Esophagus muscularis mucosa (tissue), 4 donors: ENCODE data around the gene MRPS31. TPM values are rescaled to one million over a fixed set of nuclear protein-coding genes. Genes with fewer than 3 reads are reported as not detected.

ENCODE experiments used
- DNase-seq: peaks from one replicate; pipeline ENCODE4 v3.0.0-alpha.2; 2017; ENCODE audit errors: extremely low spot score
- H3K27ac ChIP-seq, 4 donors: fragments of 200-600 bp; sonication (generic); replicated peaks in 1 of 4; 1 replicate in 3 of 4; 2 replicates in 1 of 4; pipeline ENCODE4 v1.5.1; 2016 to 2019; ENCODE audit warnings: mild to moderate bottlenecking in 1 of 4
- H3K27me3 ChIP-seq, 4 donors: fragments of 200-600 bp; sonication (generic); one replicate each; pipeline versions ENCODE4 v1.5.1 to v1.6.0; 2016 to 2019
- H3K36me3 ChIP-seq, 4 donors: fragments of 200-600 bp; sonication (generic); one replicate each; pipeline ENCODE4 v1.5.1; 2016 to 2019
- H3K4me1 ChIP-seq, 4 donors: fragments of 200-600 bp; sonication (generic); one replicate each; pipeline ENCODE4 v1.5.1; 2016 to 2019
- H3K4me3 ChIP-seq, 4 donors: fragments of 200-600 bp; sonication (generic); 1 replicate in 2 of 4; 2 replicates in 2 of 4; pipeline ENCODE4 v1.5.1; 2016 to 2019; ENCODE audit warnings: mild to moderate bottlenecking in 4 of 4, moderate library complexity in 1 of 4
- H3K9me3 ChIP-seq, 4 donors: fragments of 200-600 bp; sonication (generic); 1 replicate in 3 of 4; 2 replicates in 1 of 4; pipeline ENCODE4 v1.5.1; 2016 to 2019
- EP300 ChIP-seq: sonication (generic); formaldehyde crosslinking; IDR thresholded peaks from one replicate; pipeline ENCODE4 v1.6.1; 2017; ENCODE audit warnings: antibody characterized with exemption
- POLR2A ChIP-seq: fragments of 450-650 bp; IDR thresholded peaks from one replicate; pipeline ENCODE4 v1.6.1; 2017; ENCODE audit warnings: antibody characterized with exemption, moderate library complexity, mild to moderate bottlenecking, low read depth
- POLR2AphosphoS5 ChIP-seq, 2 donors: sonication (generic); formaldehyde crosslinking; IDR thresholded peaks; one replicate each; pipeline ENCODE4 v1.6.1; 2017; ENCODE audit warnings: antibody characterized with exemption in 2 of 2
- WGBS: methylation state at CpG from one replicate; pipeline ENCODE4 v1.1.5; 2018; 5-methylcytosine and 5-hydroxymethylcytosine counted together
- intact Hi-C: fragments of 100-400 bp; cut with DNase I; formaldehyde crosslinking; loops from one replicate; pipeline ENCODE4 v1.15.1; 2023
- total RNA-seq, 4 donors: library from RNA; depleted of rRNA; stranded (reverse); fragments of >200 nt; gene quantifications; one replicate each; pipeline versions ENCODE4 v1.1.0 to v1.2.1, GENCODE V29; 2016
- TF ChIP-seq, protein P1 (sequence below), 3 experiments: fragments of 200-600 bp in 2 of 3; fragments of 450-650 bp in 1 of 3; sonication (generic) in 2 of 3; IDR thresholded peaks; one replicate each; pipeline ENCODE4 v1.5.1; 2017 to 2019; ENCODE audit warnings: antibody characterized with exemption in 3 of 3, mild to moderate bottlenecking in 2 of 3, moderate library complexity in 1 of 3

The MRPS31 gene
- total RNA-seq, 4 donors from 2014 or later = 9.9 to 14.6 (median 13.8) TPM

DNA sequence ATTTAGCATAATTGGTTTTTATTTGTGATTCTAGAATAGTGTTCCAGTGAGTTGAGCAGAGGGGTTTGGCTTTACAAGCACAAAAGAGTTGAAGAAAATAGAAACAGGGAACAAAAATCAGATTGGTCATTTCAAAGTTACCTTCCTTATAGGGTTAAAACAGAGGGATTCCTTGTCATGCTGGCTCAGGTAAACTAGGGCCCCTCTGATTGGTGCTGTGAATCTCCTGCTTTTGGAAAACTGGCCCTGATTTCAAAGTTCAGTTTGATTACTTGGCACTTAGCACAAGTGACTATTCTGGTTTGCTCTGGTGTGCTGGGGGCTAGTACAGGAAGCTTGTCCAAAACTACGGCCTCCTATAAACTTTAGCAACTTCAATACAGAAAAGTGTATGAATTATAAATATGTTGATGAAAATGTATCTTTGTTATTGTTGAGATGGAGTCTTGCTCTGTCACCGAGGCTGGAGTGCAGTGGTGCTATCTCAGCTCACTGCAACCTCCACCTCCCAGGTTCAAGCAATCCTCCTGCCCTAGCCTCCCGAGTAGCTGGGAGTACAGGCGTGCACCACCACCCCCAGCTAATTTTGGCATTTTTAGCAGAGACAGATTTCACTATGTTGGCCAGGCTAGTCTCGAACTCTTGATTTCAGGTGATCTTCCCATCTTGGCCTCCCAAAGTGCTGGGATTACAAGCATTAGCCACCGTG, 1.9 kb upstream of the MRPS31 start:
- Histone ChIP-seq H3K36me3 (no peaks in the 10 kb centered on the region), H3K27me3 (no peaks in the 10 kb centered on the region), H3K4me1 (peaks cover 11 to 29% (median 22%) of the 10 kb centered on the region in 4 donors), H3K27ac (no peak overlapping the region), H3K9me3 (no peaks in the 10 kb centered on the region), H3K4me3 (no peak overlapping the region)
- intact Hi-C loops = loop anchor here (10.0 kb wide), 1 partner anchor 292 kb away; the partner anchor contains the start of gene WBP4
- 88% methylated on average over 6 of the region's 6 CpGs for WGBS
- DNase-seq = no peak
- TF ChIP-seq, protein P1, sequence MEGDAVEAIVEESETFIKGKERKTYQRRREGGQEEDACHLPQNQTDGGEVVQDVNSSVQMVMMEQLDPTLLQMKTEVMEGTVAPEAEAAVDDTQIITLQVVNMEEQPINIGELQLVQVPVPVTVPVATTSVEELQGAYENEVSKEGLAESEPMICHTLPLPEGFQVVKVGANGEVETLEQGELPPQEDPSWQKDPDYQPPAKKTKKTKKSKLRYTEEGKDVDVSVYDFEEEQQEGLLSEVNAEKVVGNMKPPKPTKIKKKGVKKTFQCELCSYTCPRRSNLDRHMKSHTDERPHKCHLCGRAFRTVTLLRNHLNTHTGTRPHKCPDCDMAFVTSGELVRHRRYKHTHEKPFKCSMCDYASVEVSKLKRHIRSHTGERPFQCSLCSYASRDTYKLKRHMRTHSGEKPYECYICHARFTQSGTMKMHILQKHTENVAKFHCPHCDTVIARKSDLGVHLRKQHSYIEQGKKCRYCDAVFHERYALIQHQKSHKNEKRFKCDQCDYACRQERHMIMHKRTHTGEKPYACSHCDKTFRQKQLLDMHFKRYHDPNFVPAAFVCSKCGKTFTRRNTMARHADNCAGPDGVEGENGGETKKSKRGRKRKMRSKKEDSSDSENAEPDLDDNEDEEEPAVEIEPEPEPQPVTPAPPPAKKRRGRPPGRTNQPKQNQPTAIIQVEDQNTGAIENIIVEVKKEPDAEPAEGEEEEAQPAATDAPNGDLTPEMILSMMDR (IDR thresholded peaks at IDR 0.05) = no peak
- TF ChIP-seq POLR2A (no peak), EP300 (no peak), POLR2AphosphoS5 (IDR thresholded peaks at IDR 0.05) (no peak)

DNA sequence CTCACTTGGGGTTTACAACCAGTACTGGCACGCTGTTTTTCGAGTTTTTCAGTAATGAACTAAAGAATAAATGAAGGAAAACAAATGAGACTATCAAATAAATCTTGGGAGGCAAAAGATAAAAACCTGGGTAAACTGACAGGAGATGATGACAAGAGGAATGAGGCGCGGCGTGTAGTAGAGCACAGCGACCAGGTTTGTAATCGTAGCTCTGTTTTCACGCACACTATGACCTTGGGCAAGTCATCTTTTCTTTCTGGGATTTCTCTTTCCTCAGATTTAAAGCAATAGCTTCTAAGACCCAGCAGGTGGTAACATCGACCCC, 419 bp downstream of the MRPS31 start:
- under 1% methylated on average over 9 of the region's 9 CpGs for WGBS
- no peak for DNase-seq
- intact Hi-C loops = loop anchor here (10.0 kb wide), 1 partner anchor 294 kb away; the partner anchor contains the start of gene WBP4
- Histone ChIP-seq H3K4me3 (peak overlapping the region; percentile 68 to 81 (median 74)), H3K36me3 (peaks cover 0 to 11% (median 4%) of the 10 kb centered on the region in 4 donors), H3K9me3 (no peaks in the 10 kb centered on the region), H3K4me1 (peaks cover 0 to 23% (median 17%) of the 10 kb centered on the region in 4 donors), H3K27me3 (no peaks in the 10 kb centered on the region), H3K27ac (peak overlapping the region; percentile 78 to 89 (median 82))
- no peak for TF ChIP-seq EP300
- TF ChIP-seq, protein P1 (IDR thresholded peaks at IDR 0.05) = no peak
- TF ChIP-seq POLR2AphosphoS5 (IDR thresholded peaks at IDR 0.05) = no peak
- TF ChIP-seq POLR2A = no peak

DNA sequence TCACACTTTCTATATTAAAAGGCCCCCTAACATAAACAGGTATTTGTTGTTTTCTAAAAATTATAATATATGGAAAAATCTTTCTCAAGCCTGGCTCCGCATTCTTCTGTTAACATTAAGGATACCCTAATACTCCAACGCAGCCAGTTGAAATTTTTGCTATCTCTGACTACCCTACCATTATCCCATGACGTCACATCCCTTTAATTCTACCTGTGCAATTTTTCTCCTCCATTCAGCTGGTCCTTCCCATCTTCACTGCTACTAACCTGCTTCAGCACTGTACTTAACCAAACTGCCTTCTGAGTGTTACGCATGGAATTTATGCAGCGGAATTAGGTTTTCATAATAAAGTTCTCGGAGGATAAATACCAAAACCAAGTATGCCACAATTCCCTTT, 1.0 kb downstream of the MRPS31 start:
- peak overlapping the region; percentile 78 to 89 (median 82) for H3K27ac ChIP-seq
- WGBS = 86% methylated on average over 6 of the region's 6 CpGs

DNA sequence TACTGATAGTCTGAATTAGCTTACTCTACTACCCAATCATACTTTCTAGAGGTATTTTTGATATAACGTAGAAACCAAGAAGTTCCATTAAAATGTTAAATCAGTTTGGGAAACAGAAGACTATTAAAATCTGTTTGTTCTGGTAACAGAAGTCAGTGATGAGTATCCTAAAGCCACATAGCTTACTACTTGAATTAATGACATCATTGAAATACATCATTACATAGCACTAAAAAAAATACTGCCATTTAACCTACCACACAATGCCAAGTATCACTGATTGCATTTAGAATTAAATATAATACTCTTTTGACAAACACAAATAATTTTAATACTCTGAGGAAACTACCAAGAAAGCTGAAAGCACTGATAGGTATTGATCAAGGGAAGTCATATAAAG, 5.4 kb downstream of the MRPS31 start:
- H3K4me1 ChIP-seq = peaks cover 0 to 19% (median 16%) of the 10 kb centered on the region in 4 donors
- no peak for DNase-seq
- H3K9me3 ChIP-seq = no peaks in the 10 kb centered on the region
- TF ChIP-seq POLR2AphosphoS5 (IDR thresholded peaks at IDR 0.05) = no peak
- H3K27ac ChIP-seq = no peak overlapping the region
- intact Hi-C loops = no loop called here
- 91% methylated on average over 1 of the region's 1 CpG for WGBS
- H3K4me3 ChIP-seq = no peak overlapping the region
- H3K36me3 ChIP-seq = peaks cover 0 to 43% (median 19%) of the 10 kb centered on the region in 4 donors
- no peaks in the 10 kb centered on the region for H3K27me3 ChIP-seq

More for the DNA sequence above, 1.0 kb downstream of the MRPS31 start:
- Histone ChIP-seq H3K4me1 (peaks cover 0 to 23% (median 17%) of the 10 kb centered on the region in 4 donors), H3K9me3 (no peaks in the 10 kb centered on the region), H3K27me3 (no peaks in the 10 kb centered on the region), H3K4me3 (peak overlapping the region; percentile 68 to 81 (median 74)), H3K36me3 (peaks cover 0 to 15% (median 6%) of the 10 kb centered on the region in 4 donors)
- TF ChIP-seq EP300 (no peak), POLR2A (no peak), POLR2AphosphoS5 (IDR thresholded peaks at IDR 0.05) (no peak)
- TF ChIP-seq, protein P1 (IDR thresholded peaks at IDR 0.05) = no peak
- intact Hi-C loops = loop anchor here (10.0 kb wide), 1 partner anchor 295 kb away; the partner anchor contains the start of gene WBP4
- no peak for DNase-seq

DNA sequence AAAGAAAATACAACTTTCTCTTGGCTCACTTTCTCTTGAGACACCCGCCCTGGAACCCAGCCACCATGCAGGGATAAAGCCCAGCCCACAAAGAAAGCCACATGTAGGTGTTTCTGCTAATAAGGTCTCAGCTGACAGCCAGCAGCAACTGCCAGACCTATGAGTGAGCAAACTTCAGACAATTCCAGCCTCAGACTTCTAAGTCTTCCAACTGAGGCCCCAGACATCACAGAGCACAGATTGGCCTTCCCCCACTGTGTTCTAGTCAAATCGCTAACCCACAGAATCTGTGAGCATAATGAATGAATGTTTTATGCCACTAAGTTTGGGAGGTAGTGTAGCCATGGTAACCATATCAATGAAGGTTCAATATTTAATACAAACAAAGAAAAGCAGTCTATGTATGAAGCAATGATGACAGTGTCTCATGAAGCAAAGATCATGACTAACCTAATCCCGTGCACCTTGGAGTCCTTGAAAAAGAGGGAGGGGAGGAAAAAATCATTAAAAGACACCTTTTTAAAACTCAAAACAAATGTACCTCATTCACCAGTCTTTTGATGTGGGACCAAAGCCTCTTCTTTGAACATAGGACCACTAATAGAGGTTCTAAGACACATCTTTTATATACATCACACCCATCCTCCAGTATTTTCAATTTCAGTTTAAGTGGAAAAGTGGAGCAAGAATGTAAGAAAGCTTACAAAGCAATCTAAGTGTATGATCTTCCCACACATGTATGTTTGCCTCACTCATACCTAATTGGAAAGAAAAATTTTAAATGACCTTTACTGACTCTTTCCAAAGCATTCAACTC, 6.2 kb downstream of the MRPS31 start:
- no peaks in the 10 kb centered on the region for H3K9me3 ChIP-seq
- intact Hi-C loops = no loop called here
- no peak overlapping the region for H3K4me3 ChIP-seq
- peaks cover 0 to 11% (median 9%) of the 10 kb centered on the region in 4 donors for H3K4me1 ChIP-seq
- no peak for DNase-seq
- no peaks in the 10 kb centered on the region for H3K27me3 ChIP-seq
- H3K36me3 ChIP-seq = peaks cover 0 to 44% (median 22%) of the 10 kb centered on the region in 4 donors
- 81% methylated on average over 3 of the region's 3 CpGs for WGBS
- TF ChIP-seq, protein P1 (IDR thresholded peaks at IDR 0.05) = no peak
- TF ChIP-seq EP300 (no peak), POLR2A (no peak), POLR2AphosphoS5 (IDR thresholded peaks at IDR 0.05) (no peak)
- no peak overlapping the region for H3K27ac ChIP-seq
